Testis (tissue), 3 donors: Measurements from ENCODE around the gene TENM4. TPM values are rescaled to one million over a fixed set of nuclear protein-coding genes. Genes with fewer than 3 reads are reported as not detected.

Source experiments
- DNase-seq: peaks from one replicate; pipeline ENCODE4 v3.0.0-alpha.2; 2019
- H3K27ac ChIP-seq, 2 donors: fragments of 200-600 bp; sonication (generic); one replicate each; pipeline ENCODE4 v1.5.1; 2019
- H3K27me3 ChIP-seq: fragments of 200-600 bp; sonication (generic); one replicate; pipeline ENCODE4 v1.5.1; 2019
- H3K36me3 ChIP-seq: fragments of 200-600 bp; sonication (generic); one replicate; pipeline ENCODE4 v1.5.1; 2017; ENCODE audit warnings: low read depth; ENCODE audit errors: missing control alignments
- H3K4me1 ChIP-seq: fragments of 200-600 bp; sonication (generic); one replicate; pipeline ENCODE4 v1.5.1; 2019
- H3K4me3 ChIP-seq, 2 donors: fragments of 200-600 bp; sonication (generic); one replicate each; pipeline ENCODE4 v1.5.1; 2017 to 2019
- H3K9me3 ChIP-seq: fragments of 200-600 bp; sonication (generic); one replicate; pipeline ENCODE4 v1.5.1; 2017
- CTCF ChIP-seq, 3 experiments: fragments of 450-650 bp in 2 of 3; fragments of 200-600 bp in 1 of 3; sonication (generic) in 1 of 3; IDR thresholded peaks; one replicate each; pipeline ENCODE4 v1.5.1; 2016 to 2019; ENCODE audit warnings: antibody characterized with exemption in 3 of 3, mild to moderate bottlenecking in 2 of 3, moderate library complexity in 1 of 3
- POLR2A ChIP-seq: fragments of 450-650 bp; IDR thresholded peaks from one replicate; pipeline ENCODE4 v1.6.1; 2017; ENCODE audit warnings: antibody characterized with exemption, mild to moderate bottlenecking, moderate library complexity
- WGBS, 2 donors: methylation state at CpG; one replicate each; pipeline ENCODE4 v1.1.5; 2018; 5-methylcytosine and 5-hydroxymethylcytosine counted together
- intact Hi-C: fragments of 100-400 bp; cut with DNase I; formaldehyde crosslinking; loops from one replicate; pipeline ENCODE4 v1.15.1; 2023; ENCODE audit warnings: low total_unique reads
- polyA plus RNA-seq: library from polyadenylated mRNA; stranded (reverse); fragments of 350-450 nt; fragmentation: Illumina TruSeq; extraction: RNeasy Lipid Tissue Mini Kit (QIAGEN cat#74804); gene quantifications from one replicate; pipeline ENCODE4 v1.2.3, GENCODE V29; 2014; ENCODE audit warnings: low read depth, low replicate concordance; ENCODE audit not compliant: insufficient read depth
- total RNA-seq, 2 donors: library from RNA; depleted of rRNA; stranded (reverse); fragments of >200 nt; gene quantifications; one replicate each; pipeline ENCODE4 v1.2.3, GENCODE V29; 2016

TENM4 gene
- total and polyA plus RNA-seq, 3 donors from 2014 or later, result 10.6 to 17.9 (median 11.4) TPM

GRCh38 chr11:79415411-79415810 lies 25.4 kb downstream of the TENM4 start:
- intact Hi-C loops, result no loop called here
- Histone ChIP-seq H3K9me3 (no peaks in the 10 kb centered on the region), H3K27me3 (no peaks in the 10 kb centered on the region), H3K36me3 (no peaks in the 10 kb centered on the region), H3K27ac (no peak overlapping the region), H3K4me3 (no peak overlapping the region), H3K4me1 (no peaks in the 10 kb centered on the region)
- 80 to 86% methylated on average over 1 of the region's 1 CpG for WGBS, 2 donors
- TF ChIP-seq CTCF (IDR thresholded peaks at IDR 0.05) (no peak), POLR2A (no peak)
- DNase-seq, result no peak

- DNase-seq, result no peak
- intact Hi-C loops, result no loop called here
- no peaks in the 10 kb centered on the region for H3K9me3 ChIP-seq
- no peaks in the 10 kb centered on the region for H3K27me3 ChIP-seq
- no peaks in the 10 kb centered on the region for H3K36me3 ChIP-seq
- no peaks in the 10 kb centered on the region for H3K4me1 ChIP-seq
- TF ChIP-seq POLR2A (no peak), CTCF (IDR thresholded peaks at IDR 0.05) (no peak)
- 63 to 71% methylated on average over 8 of the region's 8 CpGs for WGBS, 2 donors
- H3K27ac ChIP-seq, result no peak overlapping the region
- no peak overlapping the region for H3K4me3 ChIP-seq
Measured at GRCh38 chr11:79414644-79415317, 26.0 kb downstream of the TENM4 start.

- DNase-seq, result no peak
- Histone ChIP-seq H3K27me3 (no peaks in the 10 kb centered on the region), H3K4me3 (no peak overlapping the region), H3K4me1 (no peaks in the 10 kb centered on the region), H3K27ac (no peak overlapping the region), H3K36me3 (no peaks in the 10 kb centered on the region), H3K9me3 (no peaks in the 10 kb centered on the region)
- TF ChIP-seq POLR2A (no peak), CTCF (IDR thresholded peaks at IDR 0.05) (no peak)
- intact Hi-C loops, result no loop called here
- 70 to 73% methylated on average over 3 of the region's 3 CpGs for WGBS, 2 donors
Measured at GRCh38 chr11:79414041-79414440, 26.8 kb downstream of the TENM4 start.

- H3K27me3 ChIP-seq, result no peaks in the 10 kb centered on the region
- H3K4me1 ChIP-seq, result no peaks in the 10 kb centered on the region
- H3K36me3 ChIP-seq, result no peaks in the 10 kb centered on the region
- no peak overlapping the region for H3K27ac ChIP-seq
- peak; percentile 92 for DNase-seq
- no peak overlapping the region for H3K4me3 ChIP-seq
- intact Hi-C loops, result no loop called here
- TF ChIP-seq CTCF (IDR thresholded peaks at IDR 0.05) (no peak), POLR2A (no peak)
- 27 to 34% methylated on average over 4 of the region's 4 CpGs for WGBS, 2 donors
- H3K9me3 ChIP-seq, result no peaks in the 10 kb centered on the region
Measured at GRCh38 chr11:79413268-79413667, 27.6 kb downstream of the TENM4 start.

GRCh38 chr11:79412761-79413160 lies 28.1 kb downstream of the TENM4 start:
- Histone ChIP-seq H3K36me3 (no peaks in the 10 kb centered on the region), H3K4me1 (no peaks in the 10 kb centered on the region), H3K27me3 (no peaks in the 10 kb centered on the region), H3K4me3 (no peak overlapping the region), H3K27ac (no peak overlapping the region), H3K9me3 (no peaks in the 10 kb centered on the region)
- WGBS, 2 donors, result 88 to 92% methylated on average over 1 of the region's 1 CpG
- DNase-seq, result no peak
- intact Hi-C loops, result no loop called here
- TF ChIP-seq POLR2A (no peak), CTCF (IDR thresholded peaks at IDR 0.05) (no peak)
